HG03025 (cell line): ENCODE results near the gene ALKBH4.
A peak's percentile ranks its signal among the peaks of the same experiment; 100 is the strongest.
"Not testable (repeated sequence)": the region's sequence is repeated elsewhere in the genome, so short reads cannot be mapped to it uniquely, and the experiment has no call there.

Experiments
- ATAC-seq: cut with Tn5 transposase; IDR thresholded peaks from one replicate; pipeline ENCODE4 v1.9.1; 2021; ENCODE audit warnings: mild to moderate bottlenecking, moderate library complexity; ENCODE audit not compliant: unreplicated experiment, low FRiP score

ALKBH4 gene

DNA sequence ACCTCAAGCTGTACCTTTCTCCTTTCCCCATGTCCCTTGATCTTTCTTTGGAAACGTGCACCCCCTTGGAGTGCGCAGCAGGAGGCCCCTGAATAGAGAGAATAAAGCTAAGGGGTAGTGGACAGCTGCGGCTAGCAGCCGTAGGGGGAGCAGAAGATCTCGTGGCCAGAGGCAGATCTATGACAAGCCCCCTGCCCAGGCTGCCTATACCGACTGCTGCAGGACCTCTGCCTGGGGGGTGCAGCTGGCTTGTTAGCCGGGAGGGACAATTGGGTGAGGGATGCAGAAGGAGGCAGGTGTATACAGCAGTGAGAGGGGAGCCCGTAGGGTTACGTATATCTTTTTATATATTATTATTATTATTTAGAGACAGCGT, 14.5 kb upstream of the ALKBH4 start:
- ATAC-seq, result peak; percentile 26

DNA sequence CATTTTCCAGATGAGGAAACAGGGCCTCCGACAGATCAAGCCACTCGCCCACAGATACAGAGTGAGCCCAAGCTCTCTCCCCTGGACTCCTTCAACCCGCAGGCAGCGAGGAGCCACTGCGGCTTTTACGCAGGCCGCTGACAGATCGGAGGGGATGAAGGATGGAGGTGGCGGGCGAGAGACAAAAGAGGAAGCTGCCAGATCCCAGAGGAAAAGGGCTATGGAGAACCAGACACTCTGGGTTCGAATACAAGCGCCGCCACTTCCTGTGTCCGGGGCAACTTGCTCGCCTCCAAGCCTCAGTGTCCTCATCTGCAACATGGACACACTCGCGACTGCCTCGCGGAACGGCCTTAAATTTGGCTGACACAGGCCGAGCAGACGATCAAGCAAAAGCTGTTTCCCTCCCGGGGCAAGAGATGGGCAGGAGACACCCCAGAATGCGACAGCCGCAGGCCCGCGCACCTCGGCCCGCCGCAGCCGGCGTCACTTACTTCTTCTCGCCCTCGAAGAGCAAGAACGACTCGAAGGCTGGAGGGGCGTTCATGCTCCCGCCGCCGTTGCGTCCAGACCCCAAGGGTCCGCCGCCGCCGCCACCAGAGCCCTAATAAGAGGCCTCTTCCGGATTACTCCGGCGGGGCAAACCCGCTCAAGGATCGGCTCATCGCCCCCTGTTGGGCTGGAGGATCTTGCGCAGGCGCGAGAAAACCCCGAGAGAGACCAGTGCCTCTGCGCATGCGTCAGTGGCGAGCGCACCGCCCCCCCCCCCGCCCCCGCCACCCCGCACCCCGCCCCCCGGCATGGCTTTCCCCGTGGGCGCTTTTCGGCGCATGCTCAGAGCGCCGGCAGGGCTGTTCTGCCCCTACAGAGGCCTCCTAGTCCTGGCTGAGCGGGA, 13.9 kb upstream of the ALKBH4 start, which contains the start of gene POLR2J:
TSS of gene POLR2J (minus strand) at position 609 of the 895 bp plus-strand sequence. CDS start at position 547, 62 bp downstream.
- peak; percentile 86 for ATAC-seq

DNA sequence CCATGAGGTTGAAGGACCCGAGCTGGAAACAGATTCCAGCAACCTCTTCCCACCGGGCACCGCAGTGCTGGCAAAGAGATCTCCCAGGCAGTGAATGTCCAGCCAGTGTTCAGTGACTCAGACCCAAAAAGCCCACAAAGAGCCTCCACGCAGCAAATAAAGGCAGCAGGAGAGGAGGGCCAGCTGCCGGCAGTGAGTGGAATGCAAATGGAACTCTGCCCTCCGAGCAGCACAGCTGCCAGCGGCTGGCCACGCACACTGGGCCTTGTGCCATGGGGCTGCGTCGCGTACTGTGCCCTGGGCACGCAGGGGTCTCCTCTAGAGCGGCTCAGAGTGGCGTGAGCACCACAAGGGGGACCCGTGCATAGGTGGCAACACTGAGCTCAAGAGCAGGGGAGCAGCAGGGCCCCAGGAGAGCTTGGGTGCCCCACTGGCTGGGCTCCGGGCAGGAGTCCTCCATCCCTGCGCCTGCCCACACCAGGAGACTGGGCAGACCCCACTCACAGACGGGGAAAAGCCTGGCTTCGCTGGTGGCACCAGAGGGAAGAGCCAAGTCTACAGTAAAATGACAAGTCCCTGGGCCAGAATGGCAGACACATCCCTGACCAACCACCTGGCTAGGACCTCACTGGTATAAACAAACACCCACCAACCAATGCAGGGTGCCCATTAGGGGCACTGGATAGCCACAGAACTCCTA, 10.2 kb upstream of the ALKBH4 start:
- not testable (repeated sequence) for ATAC-seq

DNA sequence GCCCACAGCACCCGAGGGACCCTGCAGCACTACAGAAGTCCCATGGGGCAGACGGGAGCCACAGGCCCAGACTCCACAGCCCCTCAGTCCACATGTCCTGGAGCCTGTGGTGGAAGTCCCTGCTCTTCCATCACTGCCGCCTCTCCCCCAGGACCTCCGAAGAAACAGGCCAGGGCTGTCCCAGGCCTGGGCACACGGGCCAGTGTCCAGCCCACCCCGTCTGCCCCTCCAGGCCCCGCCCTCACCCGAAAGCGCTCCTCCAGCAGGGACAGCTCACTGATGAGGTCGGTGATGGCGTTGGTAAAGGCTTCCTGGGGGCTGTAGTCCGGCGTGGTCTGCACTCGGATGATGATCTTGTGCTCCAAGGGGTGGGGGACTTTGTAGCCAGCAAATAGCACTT, 9.5 kb upstream of the ALKBH4 start:
- ATAC-seq, result not testable (repeated sequence)

DNA sequence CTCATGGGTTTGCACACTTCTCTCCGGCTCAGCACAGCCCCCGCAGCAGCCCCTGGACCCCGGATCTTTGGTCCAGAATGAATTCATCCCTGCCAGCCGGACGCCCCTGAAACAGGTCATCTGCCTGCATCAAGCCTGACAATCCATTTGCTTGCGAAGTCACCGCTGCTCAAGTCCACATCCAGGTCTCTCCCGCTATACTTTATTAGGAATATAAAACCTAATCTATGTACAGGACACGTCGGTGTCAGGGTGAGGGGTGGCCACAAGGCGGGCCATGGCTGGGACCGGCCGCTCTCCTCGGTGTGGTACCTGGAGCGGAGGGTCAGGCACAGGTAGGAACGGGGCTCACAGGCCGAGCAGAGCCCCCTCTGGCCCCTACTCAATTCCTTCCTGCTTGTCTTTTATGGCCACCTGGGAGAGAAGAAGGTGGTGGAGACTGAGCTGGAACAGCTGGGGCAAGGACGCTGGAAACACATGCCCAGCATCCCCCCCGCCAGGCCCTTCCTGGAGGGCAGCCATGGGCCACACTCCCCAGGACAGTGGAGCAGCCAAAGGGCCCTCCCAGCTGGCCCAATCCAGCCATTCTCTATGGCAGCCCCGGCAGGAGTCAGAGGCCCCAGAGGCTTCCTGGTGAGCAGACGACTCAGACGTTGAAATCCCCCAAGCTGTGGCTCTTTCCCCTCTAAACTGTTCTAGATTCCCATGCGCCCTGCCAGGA, 8.8 kb upstream of the ALKBH4 start:
- ATAC-seq, result no peak

DNA sequence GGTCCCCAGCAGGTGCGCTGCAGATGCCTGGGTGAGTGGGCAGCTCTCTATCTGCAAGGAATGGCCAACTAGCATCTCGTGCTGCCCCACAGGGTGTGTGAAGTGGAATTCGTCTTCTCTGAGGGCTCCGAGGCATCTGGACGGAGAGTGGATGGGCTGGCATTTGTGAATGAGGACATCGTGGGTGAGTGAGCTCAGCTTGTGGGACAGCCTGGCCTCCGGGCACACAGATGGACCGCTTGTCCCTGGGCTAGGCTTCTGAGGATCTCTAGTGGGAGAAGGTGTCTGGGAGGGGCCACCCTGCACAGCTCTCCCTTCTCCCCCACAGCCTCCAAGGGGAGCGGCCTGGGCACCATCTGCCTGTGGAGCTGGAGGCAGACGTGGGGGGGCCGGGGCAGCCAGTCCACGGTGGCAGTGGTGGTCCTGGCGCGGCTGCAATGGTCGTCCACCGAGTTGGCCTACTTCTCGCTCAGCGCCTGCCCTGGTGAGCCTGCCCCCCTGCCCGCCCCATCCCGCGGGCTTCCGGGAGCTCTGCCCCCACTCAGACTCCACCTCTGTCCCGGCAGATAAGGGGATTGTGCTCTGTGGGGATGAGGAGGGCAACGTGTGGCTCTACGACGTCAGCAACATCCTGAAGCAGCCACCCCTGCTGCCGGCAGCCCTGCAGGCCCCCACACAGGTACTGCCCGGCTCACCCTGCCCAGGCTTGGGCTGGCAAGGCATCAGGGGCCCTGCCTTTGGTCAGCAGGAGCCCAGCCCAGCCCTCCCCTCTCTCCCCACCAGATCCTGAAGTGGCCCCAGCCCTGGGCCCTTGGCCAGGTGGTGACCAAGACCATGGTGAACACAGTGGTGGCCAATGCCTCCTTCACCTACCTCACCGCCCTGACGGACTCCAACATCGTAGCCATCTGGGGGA, 7.7 kb upstream of the ALKBH4 start:
- ATAC-seq, result no peak

DNA sequence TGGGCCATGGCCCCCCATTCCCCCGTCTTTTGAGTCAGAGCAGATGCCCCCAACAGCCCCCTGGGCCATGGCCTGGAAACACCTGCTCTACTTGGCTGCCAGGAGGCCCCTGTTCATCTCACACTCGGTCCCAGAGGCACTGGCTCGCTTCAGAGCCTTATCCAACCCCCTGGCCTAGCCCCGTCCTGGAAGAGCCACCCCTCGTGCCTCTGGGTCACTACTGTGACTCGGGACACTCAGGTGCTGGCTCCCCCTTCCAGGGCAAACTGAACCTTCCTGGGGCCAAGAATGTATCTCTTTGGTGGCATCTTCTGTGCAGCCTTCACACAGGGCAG, 7.1 kb upstream of the ALKBH4 start:
- ATAC-seq, result no peak

DNA sequence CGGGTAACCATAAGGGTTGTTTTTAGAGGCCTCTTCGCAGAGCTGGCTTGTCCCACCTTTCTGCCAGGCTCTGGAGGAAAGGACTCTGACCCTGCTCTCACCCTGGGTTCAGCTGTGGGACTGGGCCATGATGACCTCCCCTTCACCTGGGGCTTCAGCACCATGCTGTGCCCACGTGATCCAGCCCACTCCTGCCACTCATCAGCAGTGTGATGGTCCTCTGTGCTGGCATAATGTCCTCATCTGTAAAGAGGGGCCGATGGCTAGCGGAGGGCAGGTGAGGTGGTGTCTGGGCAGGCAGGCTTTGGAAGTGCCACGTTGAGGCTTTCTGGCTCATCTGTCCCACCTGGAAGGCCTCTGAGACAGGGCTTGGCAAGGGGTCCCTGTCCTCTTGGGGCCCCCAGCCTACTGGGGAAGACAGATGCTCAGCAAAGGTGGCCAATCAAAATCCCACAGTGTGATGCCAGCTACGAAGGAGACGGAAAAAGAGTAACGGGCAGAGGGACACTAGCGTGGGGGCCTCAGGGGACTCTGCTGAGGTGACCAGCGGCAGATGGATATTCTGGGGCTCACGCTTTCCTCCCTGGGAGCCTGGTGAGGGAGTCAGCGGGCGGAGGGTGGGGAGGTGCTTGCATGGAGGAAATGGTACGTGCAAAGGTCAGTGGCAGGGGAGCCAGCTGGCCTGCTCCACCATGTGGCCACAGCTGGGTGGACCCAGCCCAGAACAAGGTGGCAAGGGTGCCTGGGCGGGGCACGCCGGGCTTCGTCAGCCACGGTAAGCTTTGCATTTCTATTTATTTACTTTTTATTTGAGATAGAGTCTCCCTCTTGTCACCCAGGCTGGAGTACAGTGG, 5.5 kb upstream of the ALKBH4 start:
- ATAC-seq, result no peak

DNA sequence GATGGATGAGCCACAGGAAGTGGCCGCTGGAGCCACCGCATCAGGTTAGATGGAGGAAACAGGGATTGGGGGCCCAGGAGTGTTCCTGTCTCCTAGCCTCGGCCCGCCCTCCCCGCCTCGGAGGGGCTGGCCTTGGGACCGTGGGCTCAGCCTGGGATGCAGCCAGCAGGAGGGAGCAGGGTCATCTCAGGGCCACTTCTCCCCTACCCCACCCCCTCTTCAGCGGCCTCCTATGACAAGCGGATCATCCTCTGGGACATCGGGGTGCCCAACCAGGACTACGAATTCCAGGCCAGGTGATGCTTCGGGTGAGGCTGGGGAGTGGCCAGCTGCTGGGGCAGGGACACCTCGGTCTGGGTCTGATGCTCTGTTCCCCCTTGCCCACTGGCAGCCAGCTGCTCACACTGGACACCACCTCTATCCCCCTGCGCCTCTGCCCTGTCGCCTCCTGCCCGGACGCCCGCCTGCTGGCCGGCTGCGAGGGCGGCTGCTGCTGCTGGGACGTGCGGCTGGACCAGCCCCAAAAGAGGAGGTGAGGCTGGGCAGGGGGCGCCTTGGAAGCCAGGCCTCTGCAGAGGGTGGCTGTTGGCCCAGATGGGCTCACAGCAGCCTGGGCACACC, 4.8 kb upstream of the ALKBH4 start:
- ATAC-seq, result no peak

DNA sequence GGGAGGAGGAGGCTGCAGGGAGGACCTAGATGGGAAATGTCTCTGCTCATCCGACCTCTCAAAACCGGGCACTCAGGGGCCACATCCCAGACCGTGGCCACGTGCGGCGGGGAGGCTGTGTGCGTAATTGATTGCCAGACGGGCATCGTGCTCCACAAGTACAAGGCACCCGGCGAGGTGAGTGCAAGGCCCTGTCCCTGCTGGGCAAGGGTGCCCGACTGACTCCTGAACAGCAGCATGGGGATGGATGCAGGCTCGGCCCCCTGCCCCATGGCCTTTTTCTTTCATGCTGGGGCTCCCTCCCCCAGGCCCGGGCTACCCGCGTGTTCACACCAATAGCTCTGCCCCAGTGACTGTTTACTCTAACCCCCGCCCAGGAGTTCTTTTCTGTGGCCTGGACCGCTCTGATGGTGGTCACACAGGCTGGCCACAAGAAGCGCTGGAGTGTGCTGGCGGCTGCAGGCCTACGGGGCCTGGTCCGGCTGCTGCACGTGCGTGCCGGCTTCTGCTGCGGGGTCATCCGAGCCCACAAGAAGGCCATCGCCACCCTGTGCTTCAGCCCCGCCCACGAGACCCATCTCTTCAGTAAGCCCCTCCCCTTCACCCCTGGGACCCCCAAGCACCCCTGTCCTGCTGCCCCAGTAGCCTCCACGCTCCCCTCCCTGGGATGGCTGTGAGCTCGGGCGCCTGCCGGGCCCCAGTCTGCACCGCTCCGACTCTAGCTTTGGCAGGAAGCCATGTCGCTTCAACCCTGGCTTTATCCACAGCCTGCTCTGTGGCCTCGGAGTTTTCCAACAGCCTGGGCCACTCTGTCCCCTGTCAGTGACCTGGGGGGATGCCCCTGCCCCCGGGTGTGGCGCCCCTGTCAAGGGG, 4.1 kb upstream of the ALKBH4 start:
- no peak for ATAC-seq

DNA sequence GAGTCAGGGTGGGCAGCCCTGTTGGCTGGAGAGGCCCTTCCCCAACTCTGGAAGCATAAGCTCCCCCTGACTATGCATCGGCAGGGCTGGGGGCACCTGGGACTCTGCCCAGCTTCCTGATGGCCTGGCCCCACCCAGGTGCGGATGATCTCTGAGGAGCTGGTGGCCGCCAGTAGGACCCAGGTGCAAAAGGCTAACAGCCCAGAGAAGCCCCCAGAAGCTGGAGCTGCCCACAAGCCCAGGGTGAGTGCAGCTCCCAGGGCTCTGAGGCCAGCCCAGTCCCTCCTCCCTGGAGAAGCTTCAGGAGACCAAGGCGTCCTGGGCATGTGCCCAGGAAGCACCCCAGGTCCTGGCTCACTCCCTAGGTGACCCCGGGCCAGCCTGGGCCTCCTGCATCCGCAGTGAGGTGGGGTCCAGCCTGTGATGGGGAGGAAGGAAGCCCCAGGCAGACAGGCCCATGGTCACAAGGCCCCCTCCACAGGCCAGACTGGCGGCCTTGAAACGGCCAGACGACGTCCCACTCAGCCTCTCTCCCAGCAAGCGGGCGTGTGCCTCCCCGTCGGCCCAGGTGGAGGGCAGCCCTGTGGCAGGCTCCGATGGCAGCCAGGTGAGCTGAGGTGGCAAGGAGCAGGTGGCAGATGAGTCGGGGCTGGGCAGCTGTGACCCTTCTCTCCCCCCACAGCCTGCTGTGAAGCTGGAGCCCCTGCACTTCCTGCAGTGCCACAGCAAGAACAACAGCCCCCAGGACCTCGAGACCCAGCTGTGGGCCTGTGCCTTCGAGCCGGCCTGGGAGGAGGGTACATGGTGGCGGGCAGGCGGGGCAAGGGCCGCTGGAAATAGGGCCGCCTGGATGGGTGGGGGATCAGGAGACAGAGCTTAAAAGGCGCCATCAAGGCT, 3.2 kb upstream of the ALKBH4 start:
- no peak for ATAC-seq

DNA sequence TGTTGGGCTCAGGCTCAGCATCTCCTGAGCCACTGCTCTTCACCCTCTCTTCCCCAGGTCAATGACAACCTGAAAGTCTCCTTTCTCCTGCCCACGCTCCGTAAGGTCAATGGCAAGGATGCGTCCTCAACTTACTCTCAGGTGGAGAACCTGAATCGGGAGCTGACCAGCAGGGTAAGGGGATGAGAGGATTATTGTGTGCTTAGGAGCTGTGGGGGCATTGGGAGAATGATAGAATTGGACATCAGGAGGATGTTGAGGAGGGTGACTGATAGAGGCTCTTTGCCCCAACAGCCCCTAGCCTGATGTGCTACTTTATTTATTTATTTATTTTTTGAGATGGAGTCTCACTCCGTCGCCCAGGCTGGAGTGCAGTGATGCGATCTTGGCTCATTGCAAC, 1.4 kb upstream of the ALKBH4 start:
- no peak for ATAC-seq

DNA sequence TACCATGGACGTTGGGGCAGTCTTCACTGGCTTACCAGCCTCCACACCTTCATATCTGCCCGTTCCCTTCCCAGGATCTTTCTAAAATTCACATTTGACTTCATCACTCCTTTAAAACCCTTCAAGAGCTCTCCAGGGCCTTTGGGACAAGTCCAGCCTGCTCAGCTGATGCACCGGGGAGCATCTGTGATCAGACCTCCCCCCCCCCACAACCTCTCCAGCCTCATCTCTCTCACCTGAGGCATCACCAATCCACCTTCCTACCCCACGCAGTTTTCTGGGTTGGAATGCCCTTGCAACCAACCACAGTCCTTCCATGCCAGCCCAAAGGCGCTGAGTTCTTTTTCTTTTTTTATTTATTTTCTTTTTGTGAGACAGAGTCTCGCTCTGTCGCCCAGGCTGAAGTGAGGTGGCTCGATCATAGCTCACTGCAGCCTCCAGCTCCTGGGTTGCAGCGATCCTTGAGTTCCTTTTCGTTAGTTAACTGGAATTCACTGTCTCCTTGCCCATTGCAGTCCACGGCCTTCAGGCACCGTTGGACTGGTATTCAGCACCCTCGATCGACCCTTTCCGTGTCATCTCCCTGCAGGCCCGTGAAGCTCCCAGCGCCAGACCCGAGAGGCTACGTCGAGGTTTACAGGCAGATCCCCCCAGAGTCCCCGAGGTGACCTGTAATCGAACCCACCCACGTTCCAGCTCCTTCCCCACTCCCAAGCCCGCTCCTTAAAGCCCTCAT, 654 bp downstream of the ALKBH4 start:
- peak; percentile 1 for ATAC-seq

DNA sequence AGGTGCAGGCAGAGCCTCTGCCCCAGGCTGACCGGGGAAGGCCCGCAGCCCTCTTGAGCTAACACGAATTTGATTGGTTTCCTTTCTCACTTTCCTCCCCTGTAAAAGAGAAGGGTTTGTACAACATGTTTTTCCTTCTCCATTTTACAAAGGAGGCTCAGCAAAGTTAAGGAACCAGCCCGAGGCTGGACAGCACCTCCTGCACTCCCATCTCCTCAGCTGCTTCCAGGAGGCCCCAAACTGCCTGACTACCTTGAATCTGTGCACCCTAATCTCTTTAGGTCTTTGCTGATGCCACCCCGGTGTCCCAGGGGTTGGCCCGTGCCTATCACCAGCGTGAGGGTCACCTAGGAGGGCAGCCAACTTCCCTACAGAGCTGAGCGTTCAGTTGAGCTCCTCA, 4.2 kb downstream of the ALKBH4 start:
- no peak for ATAC-seq

DNA sequence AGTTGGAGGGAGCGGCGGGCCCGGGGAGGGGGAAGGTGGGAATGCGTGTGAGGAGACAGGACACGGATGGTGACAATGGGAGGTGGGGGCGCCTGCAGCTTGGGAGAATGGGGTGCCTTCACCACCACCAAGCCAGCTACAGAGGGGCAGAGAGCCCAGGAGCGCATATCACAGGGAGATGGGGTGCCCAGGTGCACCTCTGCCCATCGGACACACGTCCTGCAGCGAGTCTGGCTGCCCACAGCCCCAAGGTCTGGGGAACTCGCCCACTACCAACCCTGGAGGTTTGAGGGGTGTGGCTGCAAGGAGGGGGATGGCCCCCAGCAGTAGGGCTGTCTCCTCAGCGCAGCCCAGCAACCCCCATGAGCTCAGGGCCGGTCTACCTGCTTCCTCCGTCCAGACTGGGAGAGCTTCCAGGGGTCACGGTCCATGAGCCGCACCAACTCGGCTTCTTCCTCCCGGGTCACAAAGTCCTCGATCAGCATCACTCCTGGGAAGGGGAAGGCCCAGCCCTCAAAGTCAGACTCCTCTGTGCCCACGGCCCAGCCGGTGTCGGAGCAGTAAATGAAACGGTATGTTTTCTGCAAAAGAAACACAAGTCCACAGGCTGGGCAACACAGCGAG, 5.3 kb downstream of the ALKBH4 start:
- ATAC-seq, result no peak
